Skin of body (tissue), 2 donors: ENCODE data around the gene WNT2. TPM values are rescaled to one million over a fixed set of nuclear protein-coding genes. Genes with fewer than 3 reads are reported as not detected.
"Not testable (repeated sequence)": the region's sequence is repeated elsewhere in the genome, so short reads cannot be mapped to it uniquely, and the experiment has no call there.

ENCODE experiments used
- DNase-seq: peaks from one replicate; lab custom pipeline; 2025; lab: John Stamatoyannopoulos, UW
- total RNA-seq: library from RNA; depleted of rRNA; stranded (reverse); fragments of >200 nt; gene quantifications from one replicate; pipeline ENCODE4 v1.2.3, GENCODE V29; 2014

WNT2 gene
- total RNA-seq, 1 donor from 2014 or later: 4.5 TPM

- DNase-seq: no peak
These were observed 58.1 kb downstream of the WNT2 start for GRCh38 chr7:117264716-117265115.

GRCh38 chr7:117262546-117262945 lies 60.3 kb downstream of the WNT2 start:
- DNase-seq: no peak

- peak; percentile 43 for DNase-seq
These were observed 63.2 kb downstream of the WNT2 start for GRCh38 chr7:117259615-117260014.

DNA sequence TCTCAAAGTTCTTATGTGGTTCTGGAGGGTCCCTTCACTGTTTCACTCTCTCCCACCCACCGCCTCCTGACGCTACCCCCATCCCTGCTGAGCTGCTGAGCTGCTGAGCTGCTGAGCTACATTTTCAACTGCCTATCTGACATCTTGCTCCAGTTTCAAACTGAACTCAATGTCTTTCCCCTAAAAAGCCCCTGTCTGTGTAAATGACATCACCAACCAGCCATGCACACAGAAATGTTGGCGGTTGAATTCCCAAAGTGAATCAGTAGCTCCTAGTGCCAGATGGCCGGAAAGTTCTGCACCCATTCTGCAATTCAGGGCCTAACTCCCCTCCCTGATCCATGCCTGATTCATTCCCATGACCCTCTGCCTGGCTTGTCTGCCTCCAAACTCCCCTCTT lies 71.2 kb downstream of the WNT2 start:
- peak; percentile 23 for DNase-seq

GRCh38 chr7:117250801-117251200 lies 72.1 kb downstream of the WNT2 start:
- DNase-seq: peak; percentile 8

DNA sequence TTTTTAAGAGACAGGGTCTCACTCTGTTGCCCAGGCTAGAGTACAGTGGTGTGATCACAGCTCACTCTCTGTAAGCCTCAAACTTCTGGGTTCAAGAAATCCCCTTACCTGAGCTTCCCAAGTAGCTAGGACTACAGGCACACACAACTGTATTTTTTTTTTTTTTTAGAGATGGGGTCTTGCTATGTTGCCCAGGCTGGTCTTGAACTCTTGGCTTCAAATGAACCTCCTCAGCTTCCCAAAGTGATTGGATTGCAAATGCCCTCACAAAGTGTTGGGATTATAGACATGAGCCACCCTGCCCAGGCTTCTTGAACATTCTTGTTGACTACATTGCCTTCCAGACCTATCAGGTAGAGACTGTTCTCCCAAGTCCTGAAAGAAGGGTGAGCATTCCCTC lies 72.6 kb downstream of the WNT2 start:
- no peak for DNase-seq

- no peak for DNase-seq
These were observed 73.2 kb downstream of the WNT2 start for GRCh38 chr7:117249696-117250095.

DNA sequence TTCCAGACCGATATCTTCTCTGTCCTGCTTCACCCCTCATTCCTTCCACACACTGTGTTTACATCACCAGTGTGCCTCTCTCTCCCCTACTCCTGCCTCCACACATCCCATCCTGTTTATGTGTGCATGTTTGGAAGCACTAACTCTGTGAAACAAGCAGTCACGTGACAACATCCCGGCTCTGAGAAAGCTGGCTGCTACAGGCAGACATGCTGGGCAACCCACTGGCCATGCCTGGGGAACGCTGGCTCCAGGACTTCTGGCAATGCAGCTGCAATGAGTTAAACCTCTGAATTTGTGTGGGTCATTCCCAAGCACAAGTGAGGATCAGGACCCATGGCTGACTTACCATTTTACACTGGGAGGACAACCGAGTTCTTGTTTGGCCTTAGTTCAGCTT lies 74.0 kb downstream of the WNT2 start:
- DNase-seq: no peak

GRCh38 chr7:117247809-117248208 lies 75.0 kb downstream of the WNT2 start:
- no peak for DNase-seq

DNA sequence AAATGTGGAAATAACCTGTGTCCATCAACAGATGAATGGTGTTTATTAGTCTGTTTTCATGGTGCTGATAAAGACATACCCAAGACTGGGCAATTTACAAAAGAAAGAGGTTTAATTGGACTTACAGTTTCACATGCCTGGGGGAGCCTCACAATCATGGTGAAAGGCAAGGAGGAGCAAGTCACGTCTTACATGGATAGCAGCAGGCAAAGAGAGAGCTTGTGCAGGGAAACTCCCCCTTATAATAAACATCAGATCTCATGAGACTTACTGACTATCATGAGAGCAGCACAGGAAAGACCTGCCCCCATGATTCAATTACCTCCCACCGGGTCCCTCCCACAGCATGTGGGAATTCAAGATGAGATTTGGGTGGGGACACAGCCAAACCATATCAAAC lies 77.2 kb downstream of the WNT2 start:
- DNase-seq: not testable (repeated sequence)

DNA sequence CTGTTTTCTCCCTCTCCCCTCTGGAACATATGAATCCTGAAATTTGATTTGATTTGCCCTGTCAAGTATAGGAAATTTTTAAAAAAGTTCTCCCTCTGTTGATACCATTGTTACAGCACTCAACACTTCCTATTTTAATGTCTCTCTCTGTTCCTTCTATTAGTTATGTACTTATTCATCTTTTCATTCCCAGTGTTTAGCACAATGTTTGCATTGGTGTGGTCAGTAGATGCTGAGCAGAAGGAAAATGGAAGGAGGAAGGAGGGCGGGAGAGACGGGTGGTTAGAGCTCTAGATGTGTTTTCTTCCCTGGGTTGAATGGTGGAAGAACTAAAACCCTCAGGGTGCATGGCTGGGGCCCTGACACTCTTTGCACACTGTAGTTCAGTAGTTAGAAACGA lies 79.5 kb downstream of the WNT2 start:
- DNase-seq: no peak

GRCh38 chr7:117241088-117241487 lies 81.8 kb downstream of the WNT2 start:
- DNase-seq: no peak

GRCh38 chr7:117238937-117239336 lies 83.9 kb downstream of the WNT2 start:
- no peak for DNase-seq

DNA sequence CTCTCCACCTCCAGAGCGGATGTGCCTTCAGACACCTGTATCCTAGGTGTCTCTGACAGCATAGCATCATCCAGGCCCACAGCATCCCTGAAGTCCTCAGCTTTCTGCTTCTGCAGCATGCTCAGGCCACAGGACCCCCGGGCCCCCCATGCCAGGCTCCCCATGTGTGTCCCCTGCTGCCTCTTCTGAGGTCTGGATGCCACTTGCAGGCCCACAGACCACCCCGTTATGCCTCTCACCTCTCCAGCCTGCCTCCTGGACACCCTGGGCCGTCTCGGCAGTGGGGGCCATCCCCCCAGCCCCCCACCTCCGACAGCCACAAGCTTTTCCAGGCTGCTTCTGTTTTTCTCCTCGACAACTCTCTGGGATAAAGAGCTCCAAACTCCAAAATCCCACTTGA lies 84.4 kb downstream of the WNT2 start:
- no peak for DNase-seq

DNA sequence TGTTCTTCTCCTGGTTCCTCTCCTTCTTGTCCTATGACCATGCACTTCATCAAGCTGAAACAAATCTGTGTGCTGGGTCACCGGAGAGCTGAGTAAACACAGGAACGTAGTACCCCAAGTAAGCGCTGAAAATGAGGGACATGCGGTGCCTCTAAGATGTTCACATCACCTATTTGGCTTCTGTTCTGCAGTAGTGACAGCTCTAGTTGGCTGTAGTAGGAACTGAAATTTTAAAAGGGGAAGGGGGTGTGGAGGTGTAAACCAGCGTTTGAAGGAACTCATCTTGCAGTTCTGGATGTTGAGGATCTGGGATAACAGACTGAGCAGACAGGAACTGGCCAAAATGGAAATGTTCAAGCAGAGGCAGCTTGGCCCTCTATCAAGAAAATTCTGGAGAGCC lies 85.2 kb downstream of the WNT2 start:
- no peak for DNase-seq

- DNase-seq: no peak
These were observed 91.9 kb downstream of the WNT2 start for GRCh38 chr7:117231047-117231359.

- no peak for DNase-seq
These were observed 92.4 kb downstream of the WNT2 start for GRCh38 chr7:117230276-117231046.

DNA sequence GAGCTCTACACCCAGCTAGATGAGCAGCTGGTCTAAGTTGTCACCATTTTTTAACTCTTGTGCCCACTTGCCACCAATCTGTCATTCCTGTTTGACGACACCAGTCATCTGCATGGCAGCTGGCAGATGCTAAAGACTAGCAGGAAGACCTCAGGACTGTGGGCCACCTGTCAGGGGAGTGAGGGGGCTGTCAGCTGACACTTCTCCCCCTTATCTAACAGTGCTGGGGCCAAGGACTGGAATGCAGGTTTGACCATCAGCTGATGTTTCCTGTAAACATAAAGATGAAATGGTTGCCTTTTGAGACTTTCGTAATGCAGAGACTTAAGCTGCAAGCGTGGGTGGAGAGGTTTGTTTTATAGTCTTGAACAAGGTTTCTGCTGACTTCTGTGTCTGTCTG lies 93.5 kb downstream of the WNT2 start:
- DNase-seq: no peak

DNA sequence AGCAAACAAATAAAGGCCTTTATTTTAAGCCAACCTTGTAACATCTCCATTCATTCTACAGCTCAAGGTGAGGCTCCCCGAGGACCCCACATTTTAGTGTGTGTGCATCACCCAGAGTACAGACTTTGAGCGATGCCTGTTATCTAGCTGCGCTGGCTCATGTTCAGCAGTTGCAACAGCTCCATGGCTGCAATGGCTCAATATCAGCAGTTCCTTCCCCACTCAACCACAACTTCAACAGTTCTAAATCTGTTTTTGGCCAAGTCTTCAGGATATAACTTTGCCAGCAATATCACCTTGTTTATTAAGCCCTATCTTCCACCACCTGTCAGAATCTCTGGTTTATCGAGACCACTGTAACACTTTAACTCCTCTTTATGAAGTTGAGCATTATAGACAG lies 95.8 kb downstream of the WNT2 start:
- DNase-seq: no peak

DNA sequence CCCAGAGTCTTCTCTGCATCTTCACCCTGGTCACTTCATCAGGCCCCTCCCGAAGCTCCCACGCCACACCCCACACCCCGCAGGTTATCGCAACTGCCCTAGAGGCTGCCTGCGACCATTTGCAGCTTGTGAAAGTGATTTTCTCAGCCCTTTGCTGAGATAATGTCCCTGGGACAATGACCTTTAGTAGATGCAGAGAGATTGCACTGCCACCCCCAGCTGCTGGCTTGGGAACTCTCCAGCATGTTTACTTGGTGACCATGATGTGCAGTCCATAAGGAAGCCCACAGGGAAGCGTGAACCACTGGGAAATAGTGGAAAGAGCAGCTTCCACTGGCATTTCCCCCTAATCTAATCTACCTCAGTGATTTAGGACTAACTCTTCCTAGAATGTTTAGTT lies 97.3 kb downstream of the WNT2 start:
- DNase-seq: no peak
